ENCODE measurements around the gene KRTAP4-16.

The KRTAP4-16 gene

DNA sequence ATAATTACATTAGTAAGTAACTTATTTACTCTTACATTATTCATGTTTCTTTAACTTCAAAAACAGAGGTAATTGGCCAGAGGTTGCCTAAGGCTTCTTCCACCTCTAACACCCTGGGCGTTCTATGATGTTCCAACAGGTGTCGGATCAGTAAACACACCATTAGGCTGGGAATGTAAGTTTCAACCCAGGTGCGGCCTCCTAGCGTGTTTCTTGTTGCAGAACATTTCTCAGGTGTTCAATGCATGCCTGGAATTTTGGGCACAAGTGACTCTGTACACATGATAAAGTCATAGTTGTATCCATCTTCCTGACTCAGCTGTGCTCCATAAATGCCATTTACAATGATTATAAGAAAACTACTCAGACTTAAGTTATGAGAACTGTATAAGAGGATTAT, 48.0 kb downstream of the KRTAP4-16 start:
- TF ChIP-seq, protein P1, sequence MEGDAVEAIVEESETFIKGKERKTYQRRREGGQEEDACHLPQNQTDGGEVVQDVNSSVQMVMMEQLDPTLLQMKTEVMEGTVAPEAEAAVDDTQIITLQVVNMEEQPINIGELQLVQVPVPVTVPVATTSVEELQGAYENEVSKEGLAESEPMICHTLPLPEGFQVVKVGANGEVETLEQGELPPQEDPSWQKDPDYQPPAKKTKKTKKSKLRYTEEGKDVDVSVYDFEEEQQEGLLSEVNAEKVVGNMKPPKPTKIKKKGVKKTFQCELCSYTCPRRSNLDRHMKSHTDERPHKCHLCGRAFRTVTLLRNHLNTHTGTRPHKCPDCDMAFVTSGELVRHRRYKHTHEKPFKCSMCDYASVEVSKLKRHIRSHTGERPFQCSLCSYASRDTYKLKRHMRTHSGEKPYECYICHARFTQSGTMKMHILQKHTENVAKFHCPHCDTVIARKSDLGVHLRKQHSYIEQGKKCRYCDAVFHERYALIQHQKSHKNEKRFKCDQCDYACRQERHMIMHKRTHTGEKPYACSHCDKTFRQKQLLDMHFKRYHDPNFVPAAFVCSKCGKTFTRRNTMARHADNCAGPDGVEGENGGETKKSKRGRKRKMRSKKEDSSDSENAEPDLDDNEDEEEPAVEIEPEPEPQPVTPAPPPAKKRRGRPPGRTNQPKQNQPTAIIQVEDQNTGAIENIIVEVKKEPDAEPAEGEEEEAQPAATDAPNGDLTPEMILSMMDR (IDR thresholded peaks at IDR 0.05; ENCODE audit: control insufficient read depth, extremely low read depth, insufficient read depth), result no peak
- H3K4me3 ChIP-seq (ENCODE audit: low read depth, low read length), result no peak overlapping the region
- no peak for DNase-seq (ENCODE audit: low read depth)

DNA sequence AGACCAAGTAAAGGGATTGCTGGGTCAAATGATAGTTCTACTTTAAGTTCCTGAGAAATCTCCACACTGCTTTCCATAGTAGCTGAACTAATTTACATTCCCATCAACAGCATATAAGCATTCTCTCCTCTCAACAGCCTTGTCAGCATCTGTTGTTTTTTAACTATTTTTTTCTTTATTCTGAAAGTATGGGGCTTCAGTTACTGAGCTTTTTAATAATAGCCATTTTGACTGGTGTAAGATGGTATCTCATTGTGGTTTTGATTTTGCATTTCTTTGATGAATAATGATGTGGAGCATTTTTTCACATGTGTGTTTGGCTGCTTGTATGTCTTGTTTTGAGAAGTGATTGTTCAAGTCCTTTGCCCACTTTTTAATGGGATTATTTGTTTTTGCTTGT, 49.4 kb downstream of the KRTAP4-16 start:
- no peak overlapping the region for H3K4me3 ChIP-seq (ENCODE audit: low read depth, low read length)
- DNase-seq (ENCODE audit: low read depth), result no peak
- TF ChIP-seq, protein P1 (IDR thresholded peaks at IDR 0.05; ENCODE audit: control insufficient read depth, extremely low read depth, insufficient read depth), result no peak
